Measurements from ENCODE around the gene FMNL1.

FMNL1 gene

GRCh38 chr17:45264988-45265387 lies 43.3 kb downstream of the FMNL1 start:
- TF ChIP-seq CTCF (IDR thresholded peaks at IDR 0.05; ENCODE audit: low read depth, low read length, missing control alignments): no peak
- no peak for DNase-seq (ENCODE audit: low read depth)
- H3K4me3 ChIP-seq (ENCODE audit: low read depth, low read length): no peak overlapping the region

GRCh38 chr17:45265821-45266220 lies 44.1 kb downstream of the FMNL1 start:
- no peak for TF ChIP-seq CTCF (IDR thresholded peaks at IDR 0.05; ENCODE audit: low read depth, low read length, missing control alignments)
- no peak overlapping the region for H3K4me3 ChIP-seq (ENCODE audit: low read depth, low read length)
- DNase-seq (ENCODE audit: low read depth): no peak

GRCh38 chr17:45266372-45266926 lies 44.8 kb downstream of the FMNL1 start:
- DNase-seq (ENCODE audit: low read depth): no peak
- H3K4me3 ChIP-seq (ENCODE audit: low read depth, low read length): no peak overlapping the region
- TF ChIP-seq CTCF (IDR thresholded peaks at IDR 0.05; ENCODE audit: low read depth, low read length, missing control alignments): no peak

GRCh38 chr17:45267436-45268055 lies 45.9 kb downstream of the FMNL1 start:
- TF ChIP-seq CTCF (IDR thresholded peaks at IDR 0.05; ENCODE audit: low read depth, low read length, missing control alignments): no peak
- DNase-seq (ENCODE audit: low read depth): no peak
- no peak overlapping the region for H3K4me3 ChIP-seq (ENCODE audit: low read depth, low read length)

DNA sequence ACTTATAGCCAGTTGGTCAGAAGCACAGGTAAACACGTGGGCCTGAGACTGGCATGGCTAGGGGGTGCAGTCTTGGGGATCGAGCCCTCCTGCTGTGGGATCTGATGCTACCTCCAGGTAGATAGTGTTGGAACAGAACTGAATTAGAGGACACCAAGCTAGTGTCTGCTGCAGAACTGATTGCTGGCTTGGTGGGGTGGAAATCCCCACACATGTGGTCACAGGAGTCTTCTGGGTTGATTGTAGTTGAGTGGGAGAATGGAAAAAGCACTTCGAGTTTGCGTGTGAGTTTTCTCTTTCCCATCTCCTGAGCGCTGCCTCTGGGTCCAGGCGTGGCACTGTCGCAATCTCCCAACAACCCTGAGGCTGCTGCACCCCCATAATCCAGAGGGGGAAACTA lies 48.2 kb downstream of the FMNL1 start:
- DNase-seq (ENCODE audit: low read depth): no peak
- no peak for TF ChIP-seq CTCF (IDR thresholded peaks at IDR 0.05; ENCODE audit: low read depth, low read length, missing control alignments)
- no peak overlapping the region for H3K4me3 ChIP-seq (ENCODE audit: low read depth, low read length)

GRCh38 chr17:45270828-45271418 lies 49.2 kb downstream of the FMNL1 start:
- TF ChIP-seq CTCF (IDR thresholded peaks at IDR 0.05; ENCODE audit: low read depth, low read length, missing control alignments): peak; percentile 74
- H3K4me3 ChIP-seq (ENCODE audit: low read depth, low read length): no peak overlapping the region
- no peak for DNase-seq (ENCODE audit: low read depth)

DNA sequence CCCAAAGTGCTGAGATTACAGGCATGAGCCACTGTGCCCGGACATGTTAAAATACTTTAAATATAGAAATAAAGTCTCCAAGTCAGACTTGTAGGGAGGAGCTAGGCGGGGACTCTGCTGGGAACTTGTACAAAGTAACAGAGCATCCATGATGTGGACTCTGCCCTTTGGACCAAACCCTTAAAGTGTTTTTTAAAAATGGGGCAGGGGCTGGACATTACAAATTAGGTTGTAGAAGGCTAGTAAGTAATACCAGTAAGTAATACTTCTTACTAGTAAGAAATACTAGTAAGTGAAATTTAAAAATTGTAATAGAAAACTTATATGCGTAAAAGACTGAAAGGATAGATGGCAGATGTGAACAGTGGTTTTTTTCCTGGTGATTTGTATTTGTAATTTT lies 49.9 kb downstream of the FMNL1 start:
- TF ChIP-seq CTCF (IDR thresholded peaks at IDR 0.05; ENCODE audit: low read depth, low read length, missing control alignments): no peak
- H3K4me3 ChIP-seq (ENCODE audit: low read depth, low read length): no peak overlapping the region
- DNase-seq (ENCODE audit: low read depth): no peak

All from GM12864 (cell line).